ENCODE measurements around the gene CREB3L4.

DNA sequence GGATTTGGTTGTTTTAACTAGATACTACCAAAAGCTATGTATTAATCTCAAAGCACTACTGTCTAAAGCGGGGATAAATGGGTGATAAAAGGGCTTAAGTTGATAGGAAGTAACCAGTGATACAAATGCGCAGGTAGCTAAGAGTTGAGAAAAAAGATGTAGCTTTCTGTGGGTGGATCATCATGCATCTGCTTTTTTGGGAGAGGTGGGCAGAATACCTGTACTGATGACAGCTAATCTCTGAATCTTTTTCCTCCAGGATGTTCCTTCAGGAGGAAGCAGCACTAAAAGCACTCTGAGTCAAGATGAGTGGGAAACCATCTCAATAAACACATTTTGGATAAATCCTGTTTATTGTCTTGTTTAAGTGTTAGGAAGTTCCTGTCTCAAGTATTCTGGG lies 24.1 kb downstream of the CREB3L4 start:
- TF ChIP-seq EP300 (IDR thresholded peaks at IDR 0.05): no peak
- TF ChIP-seq, protein P1, sequence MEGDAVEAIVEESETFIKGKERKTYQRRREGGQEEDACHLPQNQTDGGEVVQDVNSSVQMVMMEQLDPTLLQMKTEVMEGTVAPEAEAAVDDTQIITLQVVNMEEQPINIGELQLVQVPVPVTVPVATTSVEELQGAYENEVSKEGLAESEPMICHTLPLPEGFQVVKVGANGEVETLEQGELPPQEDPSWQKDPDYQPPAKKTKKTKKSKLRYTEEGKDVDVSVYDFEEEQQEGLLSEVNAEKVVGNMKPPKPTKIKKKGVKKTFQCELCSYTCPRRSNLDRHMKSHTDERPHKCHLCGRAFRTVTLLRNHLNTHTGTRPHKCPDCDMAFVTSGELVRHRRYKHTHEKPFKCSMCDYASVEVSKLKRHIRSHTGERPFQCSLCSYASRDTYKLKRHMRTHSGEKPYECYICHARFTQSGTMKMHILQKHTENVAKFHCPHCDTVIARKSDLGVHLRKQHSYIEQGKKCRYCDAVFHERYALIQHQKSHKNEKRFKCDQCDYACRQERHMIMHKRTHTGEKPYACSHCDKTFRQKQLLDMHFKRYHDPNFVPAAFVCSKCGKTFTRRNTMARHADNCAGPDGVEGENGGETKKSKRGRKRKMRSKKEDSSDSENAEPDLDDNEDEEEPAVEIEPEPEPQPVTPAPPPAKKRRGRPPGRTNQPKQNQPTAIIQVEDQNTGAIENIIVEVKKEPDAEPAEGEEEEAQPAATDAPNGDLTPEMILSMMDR (IDR thresholded peaks at IDR 0.05): no peak
- TF ChIP-seq RCOR1 (IDR thresholded peaks at IDR 0.05; ENCODE audit: low read depth, low read length): no peak
- TF ChIP-seq POLR2A (IDR thresholded peaks at IDR 0.05; ENCODE audit: low read length): no peak
- no peak for TF ChIP-seq EHMT2 (IDR thresholded peaks at IDR 0.05; ENCODE audit: low read depth)
- no peak for TF ChIP-seq SMC3 (IDR thresholded peaks at IDR 0.05)
- TF ChIP-seq, protein P2, sequence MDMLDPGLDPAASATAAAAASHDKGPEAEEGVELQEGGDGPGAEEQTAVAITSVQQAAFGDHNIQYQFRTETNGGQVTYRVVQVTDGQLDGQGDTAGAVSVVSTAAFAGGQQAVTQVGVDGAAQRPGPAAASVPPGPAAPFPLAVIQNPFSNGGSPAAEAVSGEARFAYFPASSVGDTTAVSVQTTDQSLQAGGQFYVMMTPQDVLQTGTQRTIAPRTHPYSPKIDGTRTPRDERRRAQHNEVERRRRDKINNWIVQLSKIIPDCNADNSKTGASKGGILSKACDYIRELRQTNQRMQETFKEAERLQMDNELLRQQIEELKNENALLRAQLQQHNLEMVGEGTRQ (IDR thresholded peaks at IDR 0.05): no peak
- TF ChIP-seq FOSL2 (IDR thresholded peaks at IDR 0.05): no peak
- no peak for TF ChIP-seq FOSL2 (CRISPR knock-in tag; IDR thresholded peaks at IDR 0.05)
- no peak for TF ChIP-seq RAD21 (conservative IDR thresholded peaks at IDR 0.05 in 1 of 2, IDR thresholded peaks at IDR 0.05 in 1 of 2)
- peak; percentile 77 for TF ChIP-seq HOXA7 (CRISPR knock-in tag; IDR thresholded peaks at IDR 0.05)
- TF ChIP-seq ZSCAN20 (CRISPR knock-in tag; IDR thresholded peaks at IDR 0.05): no peak
